ENCODE results near the gene LMO4. TPM values are rescaled to one million over a fixed set of nuclear protein-coding genes. Genes with fewer than 3 reads are reported as not detected.

Gene LMO4
- total RNA-seq, 1 experiment from 2014 or later, result 88.9 TPM

- no peak for TF ChIP-seq NR2C2 (CRISPR knock-in tag; IDR thresholded peaks at IDR 0.05)
- TF ChIP-seq E2F1 (CRISPR knock-in tag; IDR thresholded peaks at IDR 0.05), result no peak
- TF ChIP-seq ZNF317 (CRISPR knock-in tag; IDR thresholded peaks at IDR 0.05; ENCODE audit: borderline replicate concordance, low read depth), result no peak
- no peak for TF ChIP-seq ZNF232 (CRISPR knock-in tag; IDR thresholded peaks at IDR 0.05)
- TF ChIP-seq ETV6 (CRISPR knock-in tag; IDR thresholded peaks at IDR 0.05), result no peak
- no peak for TF ChIP-seq FOXP4 (CRISPR knock-in tag; IDR thresholded peaks at IDR 0.05)
- TF ChIP-seq USF1 (CRISPR knock-in tag; IDR thresholded peaks at IDR 0.05), result no peak
- no peak for TF ChIP-seq FOXJ3 (CRISPR knock-in tag; IDR thresholded peaks at IDR 0.05; ENCODE audit: borderline replicate concordance)
- no peak for TF ChIP-seq ZNF396 (CRISPR knock-in tag; IDR thresholded peaks at IDR 0.05; ENCODE audit: borderline replicate concordance)
- no peak for TF ChIP-seq USF2 (CRISPR knock-in tag; IDR thresholded peaks at IDR 0.05)
- TF ChIP-seq ESRRA (CRISPR knock-in tag; IDR thresholded peaks at IDR 0.05; ENCODE audit: borderline replicate concordance), result no peak
- ChIA-PET POLR2A (interaction anchor here (1.3 kb wide), 1 partner anchor 25 kb away, joined by 3 read pairs; no protein-coding TSS in a partner anchor), CTCF (interaction anchor here (0.7 to 3.0 kb wide), 18 partner anchors 8 to 643 kb away, joined by 3 to 21 read pairs (median 4); no protein-coding TSS in a partner anchor)
- H3K27me3 Mint-ChIP-seq (ENCODE audit: low read depth), result no peaks in the 10 kb centered on the region
- H3K27ac Mint-ChIP-seq, result peak overlapping the region; percentile 58
- no peak for DNase-seq (ENCODE audit: low spot score)
- peak overlapping the region; percentile 85 for H3K4me3 Mint-ChIP-seq
- no peaks in the 10 kb centered on the region for H3K9me3 Mint-ChIP-seq
- ATAC-seq, result no peak
- H3K4me1 Mint-ChIP-seq, result peaks cover 59% of the 10 kb centered on the region
- peaks cover 36% of the 10 kb centered on the region for H3K36me3 Mint-ChIP-seq
Observed at GRCh38 chr1:87333692-87334347, 5.1 kb downstream of the LMO4 start.

GRCh38 chr1:87334351-87335174 is 5.9 kb downstream of the LMO4 start:
- no peaks in the 10 kb centered on the region for H3K27me3 Mint-ChIP-seq (ENCODE audit: low read depth)
- POLR2A ChIA-PET, result interaction anchor here (1.3 to 2.0 kb wide), 2 partner anchors 17 to 25 kb away, joined by 3 to 5 read pairs; no protein-coding TSS in a partner anchor
- H3K27ac Mint-ChIP-seq, result peak overlapping the region; percentile 58
- DNase-seq (ENCODE audit: low spot score) (peak; percentile 60), ATAC-seq (peak; percentile 42)
- CTCF ChIA-PET, result interaction anchor here (0.6 to 3.0 kb wide), 22 partner anchors 9 to 695 kb away, joined by 3 to 21 read pairs (median 4); no protein-coding TSS in a partner anchor
- H3K4me1 Mint-ChIP-seq, result peaks cover 60% of the 10 kb centered on the region
- no peaks in the 10 kb centered on the region for H3K9me3 Mint-ChIP-seq
- peaks cover 44% of the 10 kb centered on the region for H3K36me3 Mint-ChIP-seq
- peak overlapping the region; percentile 85 for H3K4me3 Mint-ChIP-seq
- TF ChIP-seq AFF4 (CRISPR knock-in tag; IDR thresholded peaks at IDR 0.05; ENCODE audit: borderline replicate concordance), result no peak
- TF ChIP-seq KAT7 (CRISPR knock-in tag; IDR thresholded peaks at IDR 0.05; ENCODE audit: borderline replicate concordance), result no peak
- TF ChIP-seq ZSCAN18 (CRISPR knock-in tag; IDR thresholded peaks at IDR 0.05), result no peak
- TF ChIP-seq ZNF425 (CRISPR knock-in tag; conservative IDR thresholded peaks at IDR 0.05), result no peak
- TF ChIP-seq CTCF (IDR thresholded peaks at IDR 0.05), result no peak
- no peak for TF ChIP-seq NR2C2 (CRISPR knock-in tag; IDR thresholded peaks at IDR 0.05)
- no peak for TF ChIP-seq ZNF263 (CRISPR knock-in tag; IDR thresholded peaks at IDR 0.05; ENCODE audit: low read depth)

Data from WTC11 (cell line).